ENCODE measurements around the gene TMEM203.
"Not testable (repeated sequence)": the region's sequence is repeated elsewhere in the genome, so short reads cannot be mapped to it uniquely, and the experiment has no call there.

Gene TMEM203

GRCh38 chr9:137241490-137242268 is 36.2 kb upstream of the TMEM203 start:
- no peak for DNase-seq (ENCODE audit: low read depth in 2 of 2)

- peak; percentile 100 for DNase-seq (ENCODE audit: low read depth in 2 of 2)
Measured at GRCh38 chr9:137240841-137241489, 35.5 kb upstream of the TMEM203 start, which contains the start of gene TUBB4B. TSS of gene TUBB4B (plus strand) at chr9:137241287. CDS start at chr9:137241361, 74 bp downstream.

GRCh38 chr9:137240318-137240840 is 34.9 kb upstream of the TMEM203 start:
- no peak for DNase-seq (ENCODE audit: low read depth in 2 of 2)

GRCh38 chr9:137239541-137240200 is 34.2 kb upstream of the TMEM203 start:
- DNase-seq (ENCODE audit: low read depth in 2 of 2): not testable (repeated sequence)

- no peak for DNase-seq (ENCODE audit: low read depth in 2 of 2)
Measured at GRCh38 chr9:137237759-137238726, 32.6 kb upstream of the TMEM203 start.

- DNase-seq (ENCODE audit: low read depth in 2 of 2): no peak
Measured at GRCh38 chr9:137236936-137237421, 31.5 kb upstream of the TMEM203 start.

GRCh38 chr9:137236238-137236935 is 30.9 kb upstream of the TMEM203 start:
- DNase-seq (ENCODE audit: low read depth in 2 of 2): no peak

- no peak for DNase-seq (ENCODE audit: low read depth in 2 of 2)
Measured at GRCh38 chr9:137235424-137236237, 30.2 kb upstream of the TMEM203 start.

- DNase-seq (ENCODE audit: low read depth in 2 of 2): no peak
Measured at GRCh38 chr9:137234758-137235423, 29.4 kb upstream of the TMEM203 start.

- DNase-seq (ENCODE audit: low read depth in 2 of 2): no peak
Measured at GRCh38 chr9:137234055-137234697, 28.7 kb upstream of the TMEM203 start.

- DNase-seq (ENCODE audit: low read depth in 2 of 2): no peak
Measured at GRCh38 chr9:137233143-137233980, 27.9 kb upstream of the TMEM203 start.

GRCh38 chr9:137232510-137232909 is 27.1 kb upstream of the TMEM203 start:
- DNase-seq (ENCODE audit: low read depth in 2 of 2): no peak

GRCh38 chr9:137232101-137232500 is 26.7 kb upstream of the TMEM203 start:
- DNase-seq (ENCODE audit: low read depth in 2 of 2): no peak

GRCh38 chr9:137231372-137232039 is 26.1 kb upstream of the TMEM203 start:
- no peak for DNase-seq (ENCODE audit: low read depth in 2 of 2)

GRCh38 chr9:137230705-137231371 is 25.4 kb upstream of the TMEM203 start, which contains the start of gene SLC34A3:
TSS of gene SLC34A3 (plus strand) at chr9:137230901. CDS start at chr9:137231703, 802 bp downstream.
- DNase-seq (ENCODE audit: low read depth in 2 of 2): no peak
